Dermis blood vessel endothelial cell (primary cell): ENCODE measurements around the gene RPL14. TPM values are rescaled to one million over a fixed set of nuclear protein-coding genes. Genes with fewer than 3 reads are reported as not detected.
"Not testable (repeated sequence)": the region's sequence is repeated elsewhere in the genome, so short reads cannot be mapped to it uniquely, and the experiment has no call there.

ENCODE experiments used
- DNase-seq: peaks from one replicate; pipeline ENCODE4 v3.0.0; 2010
- total RNA-seq: library from RNA; depleted of rRNA; stranded (reverse); fragments of >200 nt; gene quantifications from 2 replicates; pipeline ENCODE4 v1.2.3, GENCODE V29; 2014

Gene RPL14
- 370 and 518 TPM in 2 replicates for total RNA-seq

GRCh38 chr3:40456940-40457823 lies at the start of gene RPL14:
RPL14 (plus strand) TSS chr3:40457339; CDS start chr3:40457472, 133 bp downstream.
- peak; percentile 98 for DNase-seq

GRCh38 chr3:40407611-40408010 lies 49.5 kb upstream of the RPL14 start:
- no peak for DNase-seq

GRCh38 chr3:40414270-40414669 lies 42.9 kb upstream of the RPL14 start:
- DNase-seq = no peak

DNA sequence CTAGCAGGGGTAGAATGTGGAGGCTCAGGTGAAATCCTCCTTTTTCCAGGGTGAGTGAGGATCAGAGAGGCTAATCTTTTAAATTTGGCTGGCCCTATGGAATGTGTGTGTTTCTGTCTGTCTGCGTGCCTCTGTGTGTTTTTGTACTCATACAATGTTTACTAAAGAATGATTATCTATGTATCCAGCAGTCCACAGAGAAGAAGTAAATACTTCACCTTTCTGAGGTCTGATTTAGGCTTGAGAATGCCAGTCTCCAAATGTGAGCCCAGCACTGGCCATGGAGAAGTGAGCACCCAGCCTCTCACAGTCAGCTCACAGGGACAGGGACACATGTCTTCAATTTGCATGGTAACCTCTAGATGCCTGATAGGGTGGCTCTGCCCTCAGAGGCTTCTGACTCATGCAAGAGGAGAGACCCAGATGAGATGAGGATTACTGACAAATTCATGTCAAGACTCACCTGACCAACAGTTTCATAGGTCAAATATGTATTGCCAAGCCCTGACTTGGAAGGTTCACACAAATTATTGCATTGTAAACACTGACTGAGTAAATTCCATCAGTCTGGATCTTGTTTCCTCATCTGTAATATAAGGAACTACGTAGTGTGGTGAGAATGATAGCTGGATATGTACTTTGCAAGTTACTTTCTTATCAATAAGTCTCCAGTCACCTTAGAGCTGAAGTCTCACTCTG lies 39.1 kb upstream of the RPL14 start:
- no peak for DNase-seq

DNA sequence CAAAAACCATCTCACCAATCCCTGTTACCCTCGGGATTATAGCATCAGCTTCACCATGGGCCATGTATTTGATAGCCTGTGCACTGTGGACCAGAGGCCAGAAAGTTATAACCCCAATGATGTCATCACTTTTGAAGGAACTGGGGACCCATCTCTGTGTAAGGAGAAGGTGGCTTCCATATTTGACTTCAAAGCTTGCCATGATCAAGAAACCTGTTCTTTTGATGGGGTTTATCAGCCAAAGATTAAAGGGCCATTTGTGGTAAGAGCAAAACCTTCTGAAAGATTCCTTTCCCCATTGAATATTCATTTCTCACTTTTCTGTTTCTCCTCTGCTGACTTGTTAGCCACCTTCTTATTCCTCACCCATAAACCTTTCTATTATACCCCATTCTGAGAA lies 34.3 kb upstream of the RPL14 start:
- DNase-seq = no peak

DNA sequence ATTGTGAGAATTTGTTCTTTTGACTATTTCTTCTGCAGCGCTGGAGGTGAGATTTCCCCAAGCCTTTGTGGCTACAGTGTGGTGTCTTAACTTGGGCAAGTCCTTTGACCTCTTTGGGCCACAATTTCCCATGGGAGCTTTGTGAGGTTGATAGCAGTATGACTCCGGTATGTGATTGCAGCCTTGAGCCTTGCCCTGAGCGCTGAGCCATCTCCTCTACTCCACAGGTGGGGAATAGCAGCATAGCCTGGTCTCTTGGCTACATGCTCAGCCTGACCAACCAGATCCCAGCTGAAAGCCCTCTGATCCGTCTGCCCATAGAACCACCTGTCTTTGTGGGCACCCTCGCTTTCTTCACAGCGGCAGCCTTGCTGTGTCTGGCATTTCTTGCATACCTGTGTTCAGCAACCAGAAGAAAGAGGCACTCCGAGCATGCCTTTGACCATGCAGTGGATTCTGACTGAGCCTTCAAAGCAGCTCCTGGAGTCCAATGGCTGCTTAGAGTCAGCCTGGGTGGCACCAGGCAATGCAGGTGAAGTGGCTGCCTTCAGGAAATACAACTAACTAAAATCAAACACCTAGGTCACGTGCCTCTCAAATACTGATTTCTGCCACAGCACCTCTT lies 30.0 kb upstream of the RPL14 start:
- no peak for DNase-seq

DNA sequence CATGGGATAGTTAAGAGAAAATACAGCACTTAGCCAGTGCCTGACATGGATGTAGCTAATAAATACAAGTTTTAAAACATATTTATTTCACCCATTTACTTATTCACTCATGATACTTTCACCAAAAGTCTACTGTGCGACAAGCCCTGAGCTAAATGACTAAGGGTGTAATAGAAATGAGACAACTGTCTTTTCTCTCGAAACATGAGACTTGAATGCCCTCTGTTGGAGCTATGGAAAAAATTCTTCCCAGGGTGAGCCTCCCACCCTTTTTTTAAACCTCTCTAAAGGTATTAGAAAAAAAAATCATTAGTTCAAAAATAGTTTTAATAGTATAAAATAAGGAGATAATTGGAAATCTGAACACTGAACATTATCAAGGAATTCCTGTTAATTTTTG lies 24.3 kb upstream of the RPL14 start:
- no peak for DNase-seq

GRCh38 chr3:40437889-40438288 lies 19.2 kb upstream of the RPL14 start:
- DNase-seq = peak; percentile 5

- DNase-seq = no peak
Measured at GRCh38 chr3:40445062-40445461, 12.1 kb upstream of the RPL14 start.

DNA sequence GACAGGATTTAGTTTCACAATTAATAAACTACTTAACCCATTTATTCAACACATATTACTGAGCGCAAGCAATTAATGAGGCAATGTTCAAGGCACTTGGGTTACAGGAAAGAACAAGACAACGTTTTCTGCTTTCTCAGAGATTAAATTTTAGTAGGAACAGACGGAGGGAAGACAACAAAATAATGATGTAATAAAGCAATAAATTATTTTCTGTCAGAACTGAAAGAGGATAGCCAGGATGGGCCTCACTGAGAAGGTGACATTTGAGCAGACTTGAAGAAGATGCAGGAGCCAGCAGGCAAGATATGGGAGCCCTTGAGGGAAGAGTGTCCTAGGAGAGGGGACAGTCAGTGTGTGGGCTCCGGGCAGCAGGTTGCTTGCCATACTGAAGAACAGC lies 11.3 kb upstream of the RPL14 start:
- DNase-seq = no peak

- no peak for DNase-seq
Measured at GRCh38 chr3:40450438-40450837, 6.7 kb upstream of the RPL14 start.

DNA sequence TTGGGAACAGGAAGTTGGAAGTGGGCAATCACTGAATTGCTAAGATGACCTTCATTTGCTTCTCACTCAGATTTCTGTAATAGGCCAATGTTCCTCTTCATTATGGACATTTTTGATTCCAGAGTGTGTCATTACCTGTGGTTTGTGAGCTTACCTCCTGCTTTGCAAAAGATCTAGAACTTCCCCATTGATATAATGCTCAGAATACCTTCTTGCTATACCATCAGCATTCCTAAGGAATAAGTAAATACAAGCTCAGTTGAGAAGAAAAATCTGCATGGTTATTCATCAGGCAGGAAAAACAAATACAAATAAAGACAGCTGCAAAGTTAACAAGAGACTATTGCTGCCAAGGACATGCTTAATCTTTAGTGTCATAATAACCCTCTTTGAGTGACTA lies 5.6 kb upstream of the RPL14 start:
- DNase-seq = no peak

- no peak for DNase-seq
Measured at GRCh38 chr3:40452057-40452456, 5.1 kb upstream of the RPL14 start.

- no peak for DNase-seq
Measured at GRCh38 chr3:40452562-40452875, 4.6 kb upstream of the RPL14 start.

GRCh38 chr3:40452876-40453730 lies 4.0 kb upstream of the RPL14 start:
- peak; percentile 99 for DNase-seq

GRCh38 chr3:40453933-40454332 lies 3.2 kb upstream of the RPL14 start:
- no peak for DNase-seq

DNA sequence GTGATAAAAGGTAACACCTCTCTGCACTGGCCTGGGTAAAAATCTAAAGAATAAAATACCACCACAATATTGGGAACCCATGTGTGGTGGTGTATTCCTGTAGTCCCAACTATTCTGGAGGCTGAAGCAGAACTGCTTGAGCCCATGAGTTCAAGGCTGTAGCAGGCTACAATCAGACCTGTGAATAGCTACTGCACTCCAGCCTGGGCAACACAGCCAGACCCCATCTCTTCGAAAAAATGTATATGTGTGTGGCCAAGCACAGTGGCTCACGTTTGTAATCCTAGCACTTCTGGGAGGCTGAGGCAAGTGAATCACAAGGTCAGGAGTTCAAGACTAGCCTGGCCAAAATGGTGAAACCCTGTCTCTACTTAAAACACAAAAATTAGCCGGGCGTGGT lies 1.8 kb upstream of the RPL14 start:
- no peak for DNase-seq

DNA sequence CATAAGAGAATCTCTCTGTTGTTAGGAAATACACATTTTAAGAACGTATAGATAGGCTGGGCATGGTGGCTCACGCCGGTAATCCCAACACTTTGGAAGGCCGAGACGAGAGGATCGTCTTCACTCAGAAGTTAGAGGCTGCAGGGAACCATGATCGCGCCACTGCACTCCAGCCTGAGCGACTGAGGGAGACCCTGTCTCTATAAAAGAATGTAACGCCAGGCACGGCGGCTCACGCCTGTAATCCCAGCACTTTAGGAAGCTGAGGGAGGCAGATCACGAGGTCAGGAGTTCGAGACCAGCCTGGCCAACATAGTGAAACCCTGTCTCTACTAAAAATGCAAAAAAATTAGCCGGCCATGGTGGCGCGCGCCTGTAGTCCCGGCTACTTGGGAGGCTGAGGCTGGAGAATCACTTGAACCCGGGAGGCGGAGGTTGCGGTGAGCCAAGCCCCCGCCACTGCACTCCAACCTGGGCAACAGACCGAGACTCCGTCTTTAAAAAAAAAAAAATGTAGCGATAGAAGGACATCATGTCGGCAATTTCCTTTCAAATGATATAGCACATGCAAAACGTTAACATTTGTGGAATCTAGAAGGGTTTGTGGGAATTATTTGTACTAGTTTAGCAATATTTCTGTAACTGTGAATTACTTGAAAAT lies 730 bp upstream of the RPL14 start:
- DNase-seq = no peak

DNA sequence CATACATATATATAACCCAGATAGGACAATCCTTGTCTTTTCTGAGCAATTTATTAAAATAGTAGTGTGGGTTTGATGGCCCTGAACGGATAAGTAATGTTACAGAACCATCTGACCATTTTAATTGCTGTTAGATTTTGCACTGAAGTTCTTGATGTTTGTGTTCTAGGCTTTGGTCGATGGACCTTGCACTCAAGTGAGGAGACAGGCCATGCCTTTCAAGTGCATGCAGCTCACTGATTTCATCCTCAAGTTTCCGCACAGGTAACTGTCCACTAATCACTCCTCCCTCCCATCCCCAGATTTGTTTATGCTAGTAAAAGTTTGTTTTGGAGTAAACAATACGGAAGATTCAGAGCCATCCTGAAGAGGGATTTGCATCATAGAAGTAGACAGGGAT lies 1.3 kb downstream of the RPL14 start:
- DNase-seq = no peak

- not testable (repeated sequence) for DNase-seq
Measured at GRCh38 chr3:40460481-40460880, 3.3 kb downstream of the RPL14 start.

DNA sequence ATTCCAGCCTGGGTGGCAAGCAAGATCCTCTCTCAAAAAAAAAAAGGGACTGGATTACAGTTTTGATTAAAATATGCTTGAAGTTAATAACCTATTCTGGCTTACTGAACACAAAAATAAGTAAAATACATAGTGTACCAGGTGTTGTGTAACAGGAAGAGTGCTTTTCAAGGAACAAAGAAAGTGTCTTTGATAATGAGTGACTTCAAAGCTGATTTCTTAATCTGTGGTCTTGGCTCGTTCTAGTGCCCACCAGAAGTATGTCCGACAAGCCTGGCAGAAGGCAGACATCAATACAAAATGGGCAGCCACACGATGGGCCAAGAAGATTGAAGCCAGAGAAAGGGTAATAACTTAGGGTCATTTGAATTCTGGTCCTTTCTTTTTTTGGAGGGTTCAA lies 4.0 kb downstream of the RPL14 start:
- DNase-seq = no peak

GRCh38 chr3:40462838-40463237 lies 5.7 kb downstream of the RPL14 start:
- not testable (repeated sequence) for DNase-seq
